ENCODE data around the gene C6orf47.
A peak's percentile ranks its signal among the peaks of the same experiment; 100 is the strongest.

The C6orf47 gene

DNA sequence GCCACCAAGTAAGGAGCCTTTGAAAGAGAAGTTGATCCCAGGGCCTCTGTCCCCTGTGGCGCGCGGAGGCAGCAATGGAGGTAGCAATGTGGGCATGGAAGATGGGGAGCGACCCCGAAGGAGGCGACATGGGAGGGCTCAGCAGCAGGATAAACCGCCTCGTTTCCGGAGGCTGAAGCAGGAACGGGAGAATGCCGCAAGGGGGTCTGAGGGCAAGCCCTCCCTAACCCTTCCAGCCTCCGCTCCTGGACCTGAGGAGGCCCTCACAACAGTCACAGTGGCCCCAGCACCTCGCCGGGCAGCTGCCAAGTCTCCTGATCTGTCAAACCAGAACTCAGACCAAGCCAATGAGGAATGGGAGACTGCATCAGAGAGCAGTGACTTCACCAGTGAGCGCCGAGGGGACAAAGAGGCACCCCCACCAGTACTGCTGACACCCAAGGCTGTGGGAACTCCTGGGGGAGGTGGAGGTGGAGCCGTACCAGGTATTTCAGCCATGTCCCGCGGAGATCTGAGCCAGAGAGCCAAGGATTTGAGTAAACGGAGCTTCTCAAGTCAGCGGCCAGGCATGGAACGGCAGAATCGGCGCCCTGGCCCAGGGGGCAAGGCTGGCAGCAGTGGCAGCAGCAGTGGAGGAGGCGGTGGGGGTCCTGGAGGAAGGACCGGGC lies 28.2 kb downstream of the C6orf47 start:
- DNase-seq = no peak

DNA sequence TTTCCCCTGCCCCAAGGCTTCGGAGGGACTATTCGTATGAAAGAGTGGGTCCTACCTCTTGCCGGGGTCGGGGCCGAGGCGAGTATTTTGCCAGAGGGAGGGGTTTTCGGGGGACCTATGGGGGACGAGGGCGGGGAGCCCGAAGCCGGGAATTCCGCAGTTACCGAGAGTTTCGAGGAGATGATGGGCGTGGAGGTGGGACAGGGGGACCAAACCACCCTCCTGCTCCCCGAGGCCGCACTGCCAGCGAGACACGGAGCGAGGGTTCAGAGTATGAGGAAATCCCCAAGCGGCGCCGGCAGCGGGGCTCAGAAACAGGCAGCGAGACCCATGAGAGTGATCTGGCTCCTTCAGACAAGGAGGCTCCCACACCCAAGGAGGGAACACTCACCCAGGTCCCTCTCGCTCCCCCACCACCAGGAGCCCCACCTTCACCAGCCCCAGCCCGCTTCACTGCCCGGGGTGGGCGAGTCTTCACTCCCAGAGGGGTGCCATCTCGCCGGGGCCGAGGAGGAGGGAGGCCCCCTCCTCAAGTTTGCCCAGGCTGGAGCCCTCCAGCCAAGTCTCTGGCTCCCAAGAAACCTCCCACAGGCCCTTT lies 28.8 kb downstream of the C6orf47 start:
- DNase-seq = no peak

DNA sequence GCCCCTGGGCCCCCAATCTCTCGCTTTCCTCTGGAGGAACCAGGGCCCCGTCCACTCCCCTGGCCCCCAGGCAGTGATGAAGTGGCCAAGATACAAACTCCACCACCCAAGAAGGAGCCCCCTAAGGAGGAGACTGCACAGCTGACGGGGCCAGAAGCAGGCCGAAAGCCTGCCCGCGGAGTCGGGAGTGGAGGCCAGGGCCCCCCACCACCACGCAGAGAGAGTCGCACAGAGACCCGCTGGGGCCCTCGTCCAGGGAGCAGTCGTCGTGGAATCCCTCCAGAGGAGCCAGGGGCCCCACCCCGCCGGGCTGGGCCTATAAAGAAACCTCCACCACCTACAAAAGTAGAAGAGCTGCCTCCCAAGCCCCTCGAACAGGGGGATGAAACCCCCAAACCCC lies 29.4 kb downstream of the C6orf47 start:
- no peak for DNase-seq

DNA sequence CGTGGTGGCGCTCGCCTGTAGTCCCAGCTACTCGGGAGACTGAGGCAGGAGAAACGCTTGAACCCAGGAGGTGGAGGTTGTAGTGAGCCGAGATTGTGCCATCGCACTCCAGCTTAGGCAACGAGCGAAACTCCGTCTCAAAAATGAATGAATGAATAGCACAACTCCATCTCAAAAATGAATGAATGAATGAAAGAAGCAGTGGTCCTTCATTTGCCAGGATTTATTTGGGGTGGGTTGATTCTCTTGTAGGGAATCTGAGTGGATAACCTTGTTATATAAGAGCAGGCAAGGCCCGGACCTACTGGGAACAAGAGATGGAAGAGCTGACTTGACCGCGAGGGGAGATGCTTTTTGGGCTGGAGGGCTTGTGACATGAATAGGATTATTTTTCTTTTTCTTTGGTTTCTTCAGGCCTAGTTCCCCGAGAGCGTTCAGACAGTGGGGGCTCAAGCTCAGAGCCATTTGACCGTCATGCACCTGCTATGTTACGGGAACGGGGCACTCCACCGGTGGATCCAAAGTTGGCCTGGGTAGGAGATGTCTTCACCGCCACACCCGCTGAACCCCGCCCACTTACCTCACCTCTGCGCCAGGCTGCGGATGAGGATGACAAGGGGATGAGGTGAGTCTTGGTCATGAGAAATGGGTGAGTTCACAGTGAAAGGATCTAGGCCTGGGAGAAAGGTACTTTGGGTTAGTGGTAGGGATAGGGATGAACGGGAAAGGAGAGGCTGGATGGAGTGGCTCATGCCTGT lies 30.2 kb downstream of the C6orf47 start:
- no peak for DNase-seq

DNA sequence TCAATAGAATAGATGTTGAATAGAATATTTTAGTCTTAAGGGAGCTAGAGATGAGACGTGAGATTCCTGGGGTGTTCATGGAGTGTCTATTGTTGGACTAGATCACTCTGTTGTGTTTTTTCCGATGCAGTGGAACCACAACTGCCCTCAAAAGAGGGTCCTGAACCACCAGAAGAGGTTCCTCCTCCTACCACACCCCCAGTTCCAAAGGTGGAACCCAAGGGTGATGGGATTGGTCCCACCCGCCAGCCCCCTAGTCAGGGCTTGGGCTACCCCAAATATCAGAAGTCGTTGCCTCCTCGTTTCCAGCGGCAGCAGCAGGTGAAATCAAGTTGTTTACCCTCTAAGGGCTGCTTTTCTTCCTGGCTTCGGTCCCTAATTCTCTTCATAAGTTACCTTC lies 31.6 kb downstream of the C6orf47 start:
- DNase-seq = no peak

DNA sequence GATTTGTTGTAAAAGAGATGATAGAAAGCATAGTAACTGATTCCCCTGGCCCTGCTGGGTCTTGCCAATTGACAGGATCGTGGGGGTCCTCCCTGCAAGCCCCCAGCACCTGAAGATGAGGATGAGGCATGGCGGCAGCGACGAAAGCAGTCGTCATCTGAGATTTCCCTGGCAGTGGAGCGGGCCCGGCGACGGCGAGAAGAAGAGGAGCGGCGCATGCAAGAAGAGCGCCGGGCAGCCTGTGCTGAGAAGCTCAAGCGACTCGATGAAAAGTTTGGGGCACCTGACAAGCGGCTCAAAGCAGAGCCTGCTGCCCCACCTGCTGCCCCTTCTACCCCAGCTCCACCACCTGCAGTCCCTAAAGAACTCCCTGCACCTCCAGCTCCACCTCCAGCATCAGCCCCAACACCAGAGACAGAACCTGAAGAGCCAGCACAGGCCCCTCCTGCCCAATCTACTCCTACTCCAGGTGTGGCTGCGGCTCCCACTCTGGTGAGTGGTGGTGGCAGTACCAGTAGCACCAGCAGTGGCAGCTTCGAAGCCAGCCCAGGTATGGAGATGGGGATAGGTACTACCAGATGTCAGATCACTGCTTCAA lies 32.8 kb downstream of the C6orf47 start:
- no peak for DNase-seq

DNA sequence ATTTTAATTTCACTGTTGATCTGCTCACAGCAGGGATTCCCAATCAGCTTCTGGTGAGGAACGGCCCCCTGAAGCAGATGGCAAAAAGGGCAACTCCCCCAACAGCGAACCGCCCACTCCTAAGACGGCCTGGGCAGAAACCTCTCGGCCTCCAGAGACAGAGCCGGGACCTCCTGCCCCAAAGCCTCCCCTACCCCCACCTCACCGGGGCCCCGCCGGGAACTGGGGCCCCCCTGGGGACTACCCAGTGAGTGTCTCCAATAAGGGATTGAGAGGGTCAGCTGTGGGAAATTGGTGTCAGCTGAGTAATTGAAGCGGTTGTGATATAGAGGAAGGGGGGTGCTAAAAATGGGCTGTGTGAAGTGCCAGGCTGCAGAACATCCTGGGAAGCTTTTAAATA lies 33.6 kb downstream of the C6orf47 start:
- DNase-seq = no peak

DNA sequence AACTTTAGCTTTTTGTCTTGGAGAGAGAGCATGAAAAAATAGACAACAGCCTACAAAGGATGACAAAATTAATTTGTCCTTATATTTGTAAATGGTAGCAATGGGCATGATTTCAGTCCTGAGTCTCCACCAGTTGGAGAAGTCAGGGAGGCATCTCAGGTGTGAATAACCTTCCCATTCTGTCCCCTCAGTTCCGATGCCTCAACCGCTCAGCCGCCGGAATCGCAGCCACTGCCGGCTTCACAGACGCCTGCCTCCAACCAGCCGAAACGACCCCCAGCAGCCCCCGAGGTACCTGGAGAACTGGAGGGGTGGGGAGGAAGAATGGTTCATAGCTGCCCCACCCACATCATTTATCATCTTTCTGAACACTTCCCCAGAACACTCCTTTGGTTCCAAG lies 36.5 kb downstream of the C6orf47 start:
- no peak for DNase-seq

DNA sequence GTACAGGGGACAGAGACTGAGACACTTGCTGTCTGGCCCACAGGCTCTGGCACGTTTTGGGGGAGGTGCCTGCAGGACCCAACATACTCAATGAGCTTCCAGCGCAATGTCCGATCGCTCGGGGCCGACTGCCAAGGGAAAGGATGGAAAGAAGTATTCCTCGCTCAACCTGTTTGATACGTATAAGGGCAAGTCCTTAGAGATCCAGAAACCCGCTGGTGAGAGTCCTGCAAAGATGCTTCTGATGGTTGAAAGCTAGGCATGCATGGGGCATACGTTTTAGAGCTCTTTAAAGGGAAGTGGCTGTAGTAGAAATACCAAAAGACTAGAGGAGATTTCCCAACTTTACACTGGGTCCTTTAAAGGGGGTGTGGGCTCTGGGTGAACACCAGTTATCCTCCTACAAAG lies 37.9 kb downstream of the C6orf47 start:
- DNase-seq = no peak

DNA sequence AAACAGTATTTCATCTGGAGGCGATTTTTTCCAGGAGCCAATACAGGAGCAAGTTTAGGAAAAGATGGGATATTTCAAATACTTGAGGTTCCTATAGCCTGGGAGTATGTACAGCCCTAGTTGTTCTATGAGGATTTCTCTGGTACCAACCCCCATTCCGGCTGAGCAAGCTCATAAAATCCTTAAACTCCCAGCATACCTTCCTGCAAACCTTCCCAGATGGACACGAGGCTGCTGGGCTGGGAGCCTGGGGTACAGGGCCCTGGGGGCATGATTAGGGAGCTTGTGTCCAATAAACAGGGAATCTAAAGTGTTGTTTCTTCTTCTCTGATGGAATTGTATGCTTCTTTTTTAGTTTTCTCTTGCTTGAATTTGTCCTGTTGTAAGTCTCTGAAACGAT lies 38.6 kb downstream of the C6orf47 start:
- no peak for DNase-seq

DNA sequence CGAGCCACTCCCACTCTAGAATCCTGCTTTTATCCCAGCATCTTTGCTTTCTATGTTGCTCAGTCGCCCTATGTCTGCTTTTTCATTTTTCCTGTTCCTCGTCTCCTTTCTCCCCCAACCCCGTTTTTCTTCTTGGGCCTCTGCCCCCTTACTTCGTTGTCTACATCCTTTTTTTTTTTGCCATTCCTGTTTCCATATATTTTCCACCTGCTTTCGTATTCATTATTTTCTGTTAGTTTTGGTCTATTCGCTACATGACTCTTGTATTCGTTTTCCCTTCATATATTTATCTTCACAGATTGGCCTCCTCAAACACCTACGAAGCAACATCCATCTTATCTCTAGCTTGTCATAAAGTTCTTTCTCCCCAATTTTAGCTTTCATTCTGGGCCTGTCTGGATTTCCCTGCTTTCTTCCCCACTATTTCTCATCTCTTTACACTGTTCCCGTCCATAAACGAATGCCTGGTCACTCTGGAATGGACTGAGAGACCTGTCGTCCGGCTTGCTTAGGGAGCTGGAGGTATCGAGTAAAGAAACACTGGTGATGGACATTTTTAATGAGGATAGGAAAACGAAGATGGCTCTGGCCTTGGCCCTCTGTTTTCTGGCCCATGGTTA lies 39.1 kb downstream of the C6orf47 start:
- no peak for DNase-seq

DNA sequence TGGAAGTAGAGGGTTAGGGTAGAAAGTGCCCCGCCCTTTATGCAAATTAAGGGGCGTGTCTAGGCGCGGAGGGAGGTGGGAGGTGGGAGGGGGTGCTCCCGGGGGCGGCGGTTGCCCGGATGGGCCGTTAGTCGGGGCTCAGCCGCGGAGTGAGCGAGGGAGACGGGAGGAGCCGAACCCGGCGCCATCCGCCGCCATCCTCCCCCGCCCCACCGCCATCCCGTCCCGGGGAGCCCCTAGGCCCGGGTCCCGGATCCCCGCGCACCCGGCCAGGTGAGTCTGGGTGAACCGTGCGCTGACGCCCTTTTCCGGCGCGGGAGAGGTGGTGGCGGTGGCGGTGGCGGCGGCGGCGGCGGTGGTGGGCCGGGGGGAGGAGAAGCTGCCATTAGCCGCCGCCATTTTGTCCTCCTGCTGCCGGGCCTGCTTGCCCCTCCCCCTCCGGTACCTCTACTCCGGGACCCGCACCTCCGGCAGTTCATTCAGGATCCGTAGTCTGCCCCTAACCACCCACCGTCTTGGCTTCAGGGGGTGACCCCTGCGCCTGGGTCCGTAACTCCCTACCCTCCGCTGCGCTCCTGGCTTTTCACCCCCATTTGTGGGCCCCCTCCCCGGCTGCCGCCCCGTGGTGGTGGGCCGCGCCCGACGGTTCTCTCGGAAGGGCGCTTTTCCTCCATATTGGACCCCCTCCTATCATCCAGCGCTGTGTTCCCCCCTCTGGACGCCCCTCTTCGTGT lies 39.8 kb downstream of the C6orf47 start, which contains the start of gene PRRC2A:
Gene PRRC2A (plus strand): TSS at position 130 of the 734 bp plus-strand sequence. CDS start 2,075 bp downstream, outside the sequence.
- peak; percentile 35 for DNase-seq

DNA sequence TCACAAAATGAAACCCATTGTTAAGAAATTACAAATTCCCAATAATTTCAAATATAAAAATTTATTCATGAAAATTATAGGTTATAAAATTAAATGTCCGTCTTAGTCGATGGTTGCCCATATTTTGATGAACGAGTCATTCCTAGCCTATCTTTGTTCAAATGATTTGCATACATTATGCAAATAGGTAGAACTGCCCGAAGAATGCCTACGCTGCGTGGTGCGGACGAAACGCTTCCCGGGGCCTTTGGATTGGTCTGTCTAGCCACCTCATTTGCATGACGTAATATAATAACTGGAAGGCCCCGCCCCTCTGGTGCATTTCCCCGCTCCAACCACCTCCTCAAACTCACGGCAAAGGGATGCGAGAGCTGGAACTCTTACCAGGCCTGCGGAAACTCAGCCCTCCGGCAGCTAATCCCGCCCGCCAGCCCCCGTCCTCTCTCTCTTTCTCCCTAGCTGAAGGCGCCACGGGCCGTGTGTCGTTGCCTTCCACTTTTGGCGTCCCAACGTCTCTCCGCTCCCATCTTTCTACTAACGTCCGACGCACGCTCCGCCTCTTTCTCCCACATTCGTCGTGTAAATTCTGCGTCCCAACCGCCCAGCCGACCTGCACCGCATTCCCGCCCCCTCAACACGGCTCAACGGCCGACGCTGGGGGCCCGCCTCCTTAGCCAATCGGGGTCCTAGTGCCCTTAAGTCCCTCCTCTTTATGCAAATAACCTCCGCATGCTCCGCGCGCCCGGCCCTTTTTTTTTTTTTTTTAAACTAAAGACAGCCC lies 40.6 kb downstream of the C6orf47 start:
- no peak for DNase-seq

DNA sequence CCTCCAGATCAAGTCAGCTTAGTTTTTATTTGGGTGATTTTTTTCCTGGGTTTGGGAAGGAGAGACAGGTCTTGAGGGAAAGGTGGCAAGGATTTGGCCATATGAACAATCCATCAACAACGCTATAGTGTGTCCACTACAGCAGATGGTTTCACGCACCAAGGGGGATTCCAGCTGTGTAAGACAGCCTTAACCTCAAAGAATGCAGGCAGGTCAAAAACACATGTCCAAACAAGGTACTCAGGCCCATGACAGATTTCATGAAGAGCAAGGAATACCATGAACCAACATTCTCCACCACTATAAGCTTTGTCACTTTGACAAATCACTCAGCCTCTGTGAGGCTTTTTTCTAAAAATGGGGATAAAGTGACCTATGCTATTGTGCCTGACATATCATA lies 43.6 kb downstream of the C6orf47 start:
- no peak for DNase-seq

DNA sequence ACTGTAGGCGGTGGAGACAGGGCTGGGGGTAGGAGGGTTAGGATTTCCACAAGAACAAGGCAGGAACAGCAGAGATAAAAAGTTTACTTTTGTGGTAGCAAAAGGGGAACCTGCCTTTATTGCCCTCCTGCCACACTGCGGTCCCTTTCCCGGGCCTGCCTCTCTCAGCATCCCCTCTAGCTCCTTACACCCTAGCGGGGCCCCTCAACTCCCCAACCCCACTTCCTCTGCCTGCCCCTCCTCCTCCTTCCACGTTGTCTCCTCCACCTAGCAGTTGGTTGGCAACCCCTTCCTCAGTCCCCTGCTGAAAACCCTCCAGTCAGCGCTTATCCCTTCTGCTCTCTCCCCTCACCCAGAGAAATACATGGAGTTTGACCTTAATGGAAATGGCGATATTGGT lies 44.8 kb downstream of the C6orf47 start:
- DNase-seq = no peak

DNA sequence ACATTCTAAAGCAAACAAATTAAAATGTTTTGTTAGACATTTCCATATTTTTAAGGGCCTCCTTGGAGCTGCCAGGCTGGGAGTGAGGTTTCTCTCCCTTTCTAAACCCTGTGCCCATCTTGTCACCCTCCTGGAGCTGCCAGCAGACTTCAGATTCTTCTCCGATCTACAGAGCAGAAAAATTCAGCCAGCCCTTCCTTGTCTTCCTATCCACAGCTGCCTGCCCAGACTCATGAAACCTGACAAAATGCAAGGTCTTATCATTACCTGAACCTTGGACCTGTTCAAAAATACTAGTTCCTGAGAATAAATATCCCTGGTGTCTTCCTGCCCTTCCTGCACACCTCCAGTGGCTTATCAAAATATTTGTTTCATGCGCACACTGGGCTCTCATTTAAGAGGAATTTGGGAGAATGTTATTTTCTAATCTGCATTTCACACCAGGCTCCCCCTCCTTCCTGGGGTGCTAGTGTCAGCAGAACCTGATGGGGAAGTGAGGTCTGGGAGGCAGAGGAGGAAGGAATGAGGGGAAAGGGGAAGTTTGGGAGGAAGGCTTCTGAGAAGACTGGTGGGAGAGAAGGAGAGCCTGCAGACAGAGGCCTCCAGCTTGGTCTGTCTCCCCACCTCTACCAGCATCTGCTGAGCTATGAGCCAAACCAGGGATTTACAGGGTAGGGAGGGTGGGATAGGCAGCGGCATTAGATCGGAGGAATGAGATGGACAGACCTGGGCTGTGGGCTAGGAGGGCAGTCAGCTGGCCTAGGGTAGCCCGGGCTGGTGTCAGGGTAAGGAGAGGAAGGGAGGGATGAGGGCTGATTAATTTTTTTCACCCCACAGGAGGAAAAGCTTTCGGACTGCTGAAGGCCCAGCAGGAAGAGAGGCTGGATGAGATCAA lies 45.6 kb downstream of the C6orf47 start, which contains the start of gene AIF1:
Gene AIF1 (plus strand): TSS at position 551 of the 895 bp plus-strand sequence. CDS start 96 bp downstream, at position 647.
- no peak for DNase-seq

DNA sequence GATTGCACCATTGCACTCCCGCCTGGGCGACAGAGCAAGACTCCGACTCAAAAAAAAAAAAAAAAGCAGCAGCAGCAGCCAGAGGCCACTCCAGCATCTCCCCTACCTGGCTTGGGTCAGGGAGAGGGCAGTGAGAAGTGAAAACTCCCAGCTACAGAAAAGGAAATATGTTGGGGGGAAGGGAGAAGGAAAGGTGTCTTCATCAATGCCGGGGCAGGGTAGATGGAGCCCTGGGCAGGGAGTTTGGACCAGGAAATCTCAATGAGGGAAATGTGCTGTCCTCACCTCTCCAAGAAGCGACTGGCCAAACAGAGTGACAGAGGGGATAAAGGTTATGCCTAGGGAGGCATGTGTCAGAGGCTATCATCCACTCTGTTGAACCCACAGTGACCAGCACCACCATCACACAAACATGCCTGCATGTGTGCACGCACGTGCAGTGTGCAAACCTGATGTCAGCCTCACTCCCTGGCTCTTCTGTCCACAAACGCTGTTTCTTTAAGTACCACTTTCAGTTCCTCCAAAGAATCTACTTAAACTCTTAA lies 46.4 kb downstream of the C6orf47 start:
- no peak for DNase-seq

DNA sequence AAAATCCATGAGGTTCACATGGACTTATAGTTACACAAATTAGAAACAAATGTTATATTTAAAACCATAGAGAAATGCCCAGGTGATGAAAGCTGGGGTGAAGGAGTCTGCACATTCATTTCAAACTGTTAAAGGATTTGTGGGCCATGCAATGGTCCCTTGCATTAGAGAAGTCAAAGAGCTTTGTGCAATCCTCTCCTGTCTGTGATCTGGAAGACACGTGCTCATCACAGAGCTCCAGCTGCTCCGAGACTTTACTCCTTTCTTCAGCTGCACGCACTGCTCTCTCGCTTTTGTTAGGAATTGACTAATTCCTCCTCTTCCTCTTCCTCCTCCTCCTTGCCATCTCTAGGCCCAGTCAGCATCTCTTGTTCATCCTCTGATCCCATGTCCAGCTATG lies 49.6 kb downstream of the C6orf47 start:
- DNase-seq = no peak

DNA sequence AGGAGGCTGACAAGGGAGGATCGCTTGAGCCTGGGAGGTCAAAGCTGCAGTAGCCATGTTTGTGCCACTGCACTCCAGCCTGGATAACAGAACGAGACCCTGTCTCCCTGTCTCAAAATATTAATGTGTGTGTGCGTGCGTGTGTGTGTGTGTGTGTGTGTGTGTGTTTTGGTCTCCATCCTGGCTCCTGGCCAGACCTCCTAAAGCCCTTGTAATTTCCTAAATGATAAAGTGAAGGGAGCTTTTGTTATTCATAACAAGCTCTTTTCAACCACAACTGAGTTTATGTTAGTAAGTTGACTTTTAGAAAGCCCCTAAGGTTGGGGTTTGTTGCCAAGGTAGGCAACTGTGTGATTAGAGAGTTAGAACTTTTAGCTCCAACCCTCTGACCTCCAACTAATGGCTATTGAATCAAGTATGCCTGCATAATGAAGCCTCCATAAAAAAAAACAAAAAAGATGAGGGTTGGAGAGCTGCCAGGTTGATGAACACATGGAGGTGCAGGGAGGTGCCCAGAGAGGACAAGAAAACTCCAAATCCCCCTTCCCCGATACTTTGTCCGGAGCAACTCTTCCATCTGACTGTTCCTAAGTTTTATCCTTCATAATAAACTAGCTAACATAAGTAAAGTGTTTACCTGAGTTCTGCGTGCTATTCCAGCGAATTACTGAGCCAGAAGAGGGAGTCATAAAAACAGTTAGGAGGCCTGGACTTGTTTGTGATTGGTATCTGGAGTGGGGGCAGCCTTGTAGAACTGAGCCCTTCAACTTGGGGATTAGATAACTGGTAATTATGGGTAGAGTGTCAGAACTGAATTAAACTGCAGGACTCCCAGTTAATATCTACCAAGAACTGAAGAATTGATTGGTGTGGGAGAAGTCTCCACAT lies 50.8 kb downstream of the C6orf47 start:
- DNase-seq = no peak
